Measurements from ENCODE around the gene QRSL1. TPM values are rescaled to one million over a fixed set of nuclear protein-coding genes. Genes with fewer than 3 reads are reported as not detected.

The QRSL1 gene
- total RNA-seq, 1 experiment from 2014 or later = 13.4 TPM

DNA sequence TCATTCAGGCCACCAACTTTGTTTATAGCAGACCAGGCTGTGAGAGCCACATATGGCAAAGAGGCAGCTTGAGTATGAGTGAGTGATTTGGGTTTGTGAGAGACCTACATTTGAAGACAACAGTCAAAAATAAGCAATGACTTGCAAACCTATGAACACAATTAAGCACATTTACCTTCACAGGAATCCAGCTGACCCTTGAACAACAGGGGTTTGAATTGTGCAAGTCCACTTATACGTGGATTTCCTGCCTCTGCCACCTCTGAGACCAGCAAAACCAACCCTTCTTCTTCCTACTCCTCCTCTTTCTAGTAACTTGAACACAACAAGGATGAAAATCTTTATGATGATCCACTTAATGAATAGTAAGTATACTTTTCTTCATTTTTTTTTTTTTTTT lies 10.2 kb upstream of the QRSL1 start:
- Histone ChIP-seq H3K4me2 (no peak overlapping the region), H3K27ac (no peak overlapping the region), H3K36me3 (ENCODE audit: low read depth) (0 out of 2 replicates have a peak, but pooled peaks cover 5% of the 10 kb centered on the region), H3K4me1 (replicated peaks; ENCODE audit: insufficient read depth) (no peaks in the 10 kb centered on the region), H3K4me3 (no peak overlapping the region), H3K27me3 (ENCODE audit: insufficient read depth, low read depth) (no peaks in the 10 kb centered on the region), H3F3A (ENCODE audit: insufficient read depth, low read depth) (no peaks in the 10 kb centered on the region), H4K20me1 (ENCODE audit: insufficient read depth) (no peaks in the 10 kb centered on the region), H3K79me2 (ENCODE audit: low read depth) (no peaks in the 10 kb centered on the region), H3K9me3 (ENCODE audit: insufficient read depth, low read depth) (peaks cover 3% of the 10 kb centered on the region; the same call in 1 of the 2 replicates), H2AFZ (no peak overlapping the region), H3K9me2 (ENCODE audit: insufficient read depth) (no peaks in the 10 kb centered on the region)
- intact Hi-C loops (cut with micrococcal nuclease; ENCODE audit: unreplicated experiment) = no loop called here
- BruUV-seq (replicated peaks) = no TSS peak
- DNase-seq = no peak
- TF ChIP-seq, protein P1, sequence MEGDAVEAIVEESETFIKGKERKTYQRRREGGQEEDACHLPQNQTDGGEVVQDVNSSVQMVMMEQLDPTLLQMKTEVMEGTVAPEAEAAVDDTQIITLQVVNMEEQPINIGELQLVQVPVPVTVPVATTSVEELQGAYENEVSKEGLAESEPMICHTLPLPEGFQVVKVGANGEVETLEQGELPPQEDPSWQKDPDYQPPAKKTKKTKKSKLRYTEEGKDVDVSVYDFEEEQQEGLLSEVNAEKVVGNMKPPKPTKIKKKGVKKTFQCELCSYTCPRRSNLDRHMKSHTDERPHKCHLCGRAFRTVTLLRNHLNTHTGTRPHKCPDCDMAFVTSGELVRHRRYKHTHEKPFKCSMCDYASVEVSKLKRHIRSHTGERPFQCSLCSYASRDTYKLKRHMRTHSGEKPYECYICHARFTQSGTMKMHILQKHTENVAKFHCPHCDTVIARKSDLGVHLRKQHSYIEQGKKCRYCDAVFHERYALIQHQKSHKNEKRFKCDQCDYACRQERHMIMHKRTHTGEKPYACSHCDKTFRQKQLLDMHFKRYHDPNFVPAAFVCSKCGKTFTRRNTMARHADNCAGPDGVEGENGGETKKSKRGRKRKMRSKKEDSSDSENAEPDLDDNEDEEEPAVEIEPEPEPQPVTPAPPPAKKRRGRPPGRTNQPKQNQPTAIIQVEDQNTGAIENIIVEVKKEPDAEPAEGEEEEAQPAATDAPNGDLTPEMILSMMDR (conservative IDR thresholded peaks at IDR 0.05) = no peak
- no peak for TF ChIP-seq EZH2 (IDR thresholded peaks at IDR 0.05; ENCODE audit: low read depth)
- CTCF ChIA-PET = no interaction called here
- POLR2A ChIA-PET (ENCODE audit: unreplicated experiment) = no interaction called here

- Histone ChIP-seq H3F3A (ENCODE audit: insufficient read depth, low read depth) (no peaks in the 10 kb centered on the region), H3K79me2 (ENCODE audit: low read depth) (no peaks in the 10 kb centered on the region), H4K20me1 (ENCODE audit: insufficient read depth) (no peaks in the 10 kb centered on the region), H3K9me3 (ENCODE audit: insufficient read depth, low read depth) (peaks cover 3% of the 10 kb centered on the region; the same call in 1 of the 2 replicates), H3K36me3 (ENCODE audit: low read depth) (0 out of 2 replicates have a peak, but pooled peaks cover 5% of the 10 kb centered on the region), H3K4me2 (no peak overlapping the region), H3K4me1 (replicated peaks; ENCODE audit: insufficient read depth) (no peaks in the 10 kb centered on the region), H2AFZ (no peak overlapping the region), H3K27ac (no peak overlapping the region), H3K9me2 (ENCODE audit: insufficient read depth) (no peaks in the 10 kb centered on the region), H3K4me3 (no peak overlapping the region), H3K27me3 (ENCODE audit: insufficient read depth, low read depth) (no peaks in the 10 kb centered on the region)
- ChIA-PET CTCF (no interaction called here), POLR2A (ENCODE audit: unreplicated experiment) (no interaction called here)
- BruUV-seq (replicated peaks) = no TSS peak
- intact Hi-C loops (cut with micrococcal nuclease; ENCODE audit: unreplicated experiment) = no loop called here
- TF ChIP-seq, protein P1 (conservative IDR thresholded peaks at IDR 0.05) = no peak
- TF ChIP-seq EZH2 (IDR thresholded peaks at IDR 0.05; ENCODE audit: low read depth) = no peak
- DNase-seq = no peak
Observed at GRCh38 chr6:106620931-106621672, 8.3 kb upstream of the QRSL1 start.

DNA sequence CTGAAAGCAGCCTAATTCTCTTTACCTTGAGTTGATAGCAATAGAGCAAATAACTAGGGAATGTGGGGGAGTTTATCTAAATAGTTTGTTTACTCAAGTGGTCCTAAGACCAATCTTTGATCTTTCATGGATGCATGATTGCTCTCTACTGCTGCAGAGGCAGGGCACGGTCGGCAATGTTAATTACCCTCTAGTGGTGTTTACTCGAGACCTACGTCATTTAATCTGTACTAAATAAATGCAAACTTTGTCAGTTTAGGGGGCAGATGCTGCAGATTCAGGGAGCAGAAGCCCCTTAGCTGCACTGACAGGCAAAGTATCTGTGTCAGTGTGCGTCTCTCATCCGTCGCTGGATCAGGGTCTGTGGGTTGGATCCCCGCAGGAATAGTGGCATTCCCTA lies 7.0 kb upstream of the QRSL1 start:
- no peak overlapping the region for H3K27ac ChIP-seq
- H3K9me2 ChIP-seq (ENCODE audit: insufficient read depth) = no peaks in the 10 kb centered on the region
- no peaks in the 10 kb centered on the region for H3K27me3 ChIP-seq (ENCODE audit: insufficient read depth, low read depth)
- no peak overlapping the region for H3K4me2 ChIP-seq
- no peak for DNase-seq
- H3K4me1 ChIP-seq (replicated peaks; ENCODE audit: insufficient read depth) = no peaks in the 10 kb centered on the region
- no peaks in the 10 kb centered on the region for H3K9me3 ChIP-seq (ENCODE audit: insufficient read depth, low read depth)
- H3K36me3 ChIP-seq (ENCODE audit: low read depth) = 0 out of 2 replicates have a peak, but pooled peaks cover 5% of the 10 kb centered on the region
- H3F3A ChIP-seq (ENCODE audit: insufficient read depth, low read depth) = no peaks in the 10 kb centered on the region; the same call in 1 of the 2 replicates
- H4K20me1 ChIP-seq (ENCODE audit: insufficient read depth) = no peaks in the 10 kb centered on the region
- H2AFZ ChIP-seq = no peak overlapping the region
- CTCF ChIA-PET = no interaction called here
- TF ChIP-seq, protein P1 (conservative IDR thresholded peaks at IDR 0.05) = no peak
- TF ChIP-seq EZH2 (IDR thresholded peaks at IDR 0.05; ENCODE audit: low read depth) = no peak
- POLR2A ChIA-PET (ENCODE audit: unreplicated experiment) = no interaction called here
- no TSS peak for BruUV-seq (replicated peaks)
- no peaks in the 10 kb centered on the region for H3K79me2 ChIP-seq (ENCODE audit: low read depth)
- intact Hi-C loops (cut with micrococcal nuclease; ENCODE audit: unreplicated experiment) = no loop called here
- no peak overlapping the region for H3K4me3 ChIP-seq

Data from PC-9 (cell line).